Lung (tissue), 12 donors: ENCODE data around the gene LYPD6B. TPM values are rescaled to one million over a fixed set of nuclear protein-coding genes. Genes with fewer than 3 reads are reported as not detected.

Source experiments
- ATAC-seq: fragments of 200-7000 bp; cut with Tn5 transposase; one replicate; pipeline ENCODE4 v1.9.1; 2020; ENCODE audit warnings: moderate number of reproducible peaks; ENCODE audit not compliant: insufficient read depth, low FRiP score
- DNase-seq, 3 donors: peaks; one replicate each; pipeline ENCODE4 v3.0.0-alpha.2; 2013 to 2017
- H3K27ac ChIP-seq, 2 donors: one replicate each; pipeline ENCODE4 v1.5.1; 2013; ENCODE audit warnings: mild to moderate bottlenecking in 2 of 2, moderate library complexity in 2 of 2, control low read depth in 1 of 2, inconsistent platforms in 1 of 2, low read depth in 1 of 2, low read length in 1 of 2
- H3K27me3 ChIP-seq, 3 donors: one replicate each; pipeline ENCODE4 v1.5.1; 2013; ENCODE audit warnings: low read length in 2 of 3; ENCODE audit not compliant: control insufficient read depth in 3 of 3, insufficient read depth in 3 of 3
- H3K36me3 ChIP-seq, 4 donors: one replicate each; pipeline ENCODE4 v1.5.1; 2013; ENCODE audit warnings: low read length in 4 of 4, mild to moderate bottlenecking in 1 of 4, moderate library complexity in 1 of 4; ENCODE audit not compliant: control insufficient read depth in 4 of 4, insufficient read depth in 4 of 4
- H3K4me1 ChIP-seq, 5 donors: one replicate each; pipeline ENCODE4 v1.5.1; 2013; ENCODE audit warnings: low read length in 5 of 5, mild to moderate bottlenecking in 2 of 5, moderate library complexity in 1 of 5; ENCODE audit not compliant: control insufficient read depth in 5 of 5, insufficient read depth in 5 of 5
- H3K4me3 ChIP-seq: one replicate; pipeline ENCODE4 v1.5.1; 2013; ENCODE audit warnings: mild to moderate bottlenecking, control low read depth, moderate library complexity
- H3K9ac ChIP-seq, 2 donors: one replicate each; pipeline ENCODE4 v1.5.1; 2013; ENCODE audit warnings: low read length in 2 of 2, control low read depth in 1 of 2; ENCODE audit not compliant: insufficient read depth in 1 of 2
- H3K9me3 ChIP-seq, 4 donors: one replicate each; pipeline ENCODE4 v1.5.1; 2013; ENCODE audit warnings: low read length in 3 of 4, mild to moderate bottlenecking in 1 of 4, moderate library complexity in 1 of 4; ENCODE audit not compliant: control insufficient read depth in 4 of 4, insufficient read depth in 3 of 4
- CTCF ChIP-seq: IDR thresholded peaks from 2 replicates; pipeline ENCODE4 v1.5.1; 2012; ENCODE audit warnings: mild to moderate bottlenecking; ENCODE audit errors: control extremely low read depth, extremely low read depth
- WGBS, 2 donors: extraction: QIAGEN DNeasy Blood & Tissue Kit; methylation state at CpG; one replicate each; pipeline ENCODE4 v1.1.7; 2013; 5-methylcytosine and 5-hydroxymethylcytosine counted together
- polyA plus RNA-seq, 2 donors: library from polyadenylated mRNA; stranded (reverse); fragments of 200-250 nt; gene quantifications; one replicate each; pipeline ENCODE4 v1.2.1, GENCODE V29; 2013
- total RNA-seq, 2 donors: library from RNA; depleted of rRNA in 1 of 2; stranded (reverse); fragments of >200 nt in 1 of 2; gene quantifications; one replicate each; pipeline ENCODE4 v1.2.1, GENCODE V29; 2014 to 2021
- donor health status: control.
- donor health status: control.
- donor health status: Bipolar disorder and iron deficiency.
- donor health status: healthy.
- donor health status: DM: yes; HTN: yes; CAD: no.

Gene LYPD6B
- total and polyA plus RNA-seq, 4 donors = 2.5 to 12.4 (median 3.4) TPM

- WGBS, 2 donors = 75 to 83% methylated on average over 9 of the region's 9 CpGs
- Histone ChIP-seq H3K27ac (no peak overlapping the region), H3K27me3 (no peaks in the 10 kb centered on the region), H3K9me3 (no peaks in the 10 kb centered on the region), H3K4me3 (no peak overlapping the region), H3K36me3 (no peaks in the 10 kb centered on the region), H3K4me1 (no peaks in the 10 kb centered on the region), H3K9ac (no peak overlapping the region)
- TF ChIP-seq CTCF = no peak
- no peak for DNase-seq
- ATAC-seq = no peak
These were observed 26.0 kb upstream of the LYPD6B start for GRCh38 chr2:149012545-149012944.

GRCh38 chr2:149015501-149015900, 23.0 kb upstream of the LYPD6B start:
- H3K9ac ChIP-seq = no peak overlapping the region
- H3K27me3 ChIP-seq = no peaks in the 10 kb centered on the region
- H3K4me1 ChIP-seq = peaks cover 0 to 11% (median 0%) of the 10 kb centered on the region in 5 donors
- ATAC-seq = no peak
- no peak overlapping the region for H3K4me3 ChIP-seq
- 95 to 100% methylated on average over 1 of the region's 1 CpG for WGBS, 2 donors
- no peak for TF ChIP-seq CTCF
- H3K27ac ChIP-seq = no peak overlapping the region
- no peak for DNase-seq
- H3K36me3 ChIP-seq = no peaks in the 10 kb centered on the region
- no peaks in the 10 kb centered on the region for H3K9me3 ChIP-seq

- DNase-seq (no peak), ATAC-seq (no peak)
- Histone ChIP-seq H3K9me3 (no peaks in the 10 kb centered on the region), H3K27me3 (no peaks in the 10 kb centered on the region), H3K4me1 (peaks cover 0 to 11% (median 0%) of the 10 kb centered on the region in 5 donors), H3K36me3 (no peaks in the 10 kb centered on the region), H3K9ac (no peak overlapping the region), H3K4me3 (no peak overlapping the region), H3K27ac (no peak overlapping the region)
- TF ChIP-seq CTCF = no peak
- 92% methylated on average over 4 of the region's 4 CpGs for WGBS, 2 donors
These were observed 22.5 kb upstream of the LYPD6B start for GRCh38 chr2:149015926-149016563.
